NT2/D1 (cell line): ENCODE measurements around the gene NR2F1-AS1.

ENCODE experiments used
- SUZ12 ChIP-seq: IDR thresholded peaks from 2 replicates; pipeline ENCODE4 v1.6.1; 2011; ENCODE audit not compliant: insufficient read length, insufficient read depth; ENCODE audit errors: extremely low read depth
- YY1 ChIP-seq: IDR thresholded peaks from 2 replicates; pipeline ENCODE4 v1.6.1; 2011; ENCODE audit not compliant: insufficient read length, insufficient read depth
- ZNF274 ChIP-seq: IDR thresholded peaks from 2 replicates; pipeline ENCODE4 v1.6.1; 2011; ENCODE audit warnings: mild to moderate bottlenecking, low read depth, low read length

- TF ChIP-seq ZNF274 = no peak
- no peak for TF ChIP-seq YY1
- TF ChIP-seq SUZ12 = no peak
These were observed 70.2 kb downstream of the NR2F1-AS1 start for GRCh38 chr5:93510626-93511380.
